Upper lobe of left lung (tissue), 4 donors: ENCODE measurements around the gene RENBP.

Experiments used
- CTCF ChIP-seq, 6 experiments: fragments of 450-650 bp in 4 of 6; fragments of 200-600 bp in 2 of 6; sonication (generic) in 2 of 6; IDR thresholded peaks; one replicate each; pipeline ENCODE4 v1.5.1; 2016 to 2019; ENCODE audit warnings: antibody characterized with exemption in 6 of 6
- EP300 ChIP-seq, 4 donors: sonication (generic); formaldehyde crosslinking; IDR thresholded peaks; one replicate each; pipeline ENCODE4 v1.5.1; 2017; ENCODE audit warnings: antibody characterized with exemption in 4 of 4, control low read depth in 2 of 4
- POLR2A ChIP-seq, 4 donors: fragments of 450-650 bp; IDR thresholded peaks; one replicate each; pipeline ENCODE4 v1.5.1; 2016 to 2017; ENCODE audit warnings: antibody characterized with exemption in 4 of 4, mild to moderate bottlenecking in 2 of 4
- POLR2AphosphoS5 ChIP-seq, 2 donors: sonication (generic); formaldehyde crosslinking; IDR thresholded peaks; one replicate each; pipeline ENCODE4 v1.5.1; 2017; ENCODE audit warnings: antibody characterized with exemption in 2 of 2

GRCh38 chrX:153906126-153906917 lies 38.1 kb downstream of the RENBP start:
- no peak for TF ChIP-seq POLR2AphosphoS5 (IDR thresholded peaks at IDR 0.05)
- TF ChIP-seq CTCF (IDR thresholded peaks at IDR 0.05) = no peak
- no peak for TF ChIP-seq POLR2A (IDR thresholded peaks at IDR 0.05)
- TF ChIP-seq EP300 (IDR thresholded peaks at IDR 0.05) = no peak
